GM18861 (cell line): ENCODE measurements around the gene UTP15.

Experiments used
- ATAC-seq: cut with Tn5 transposase; IDR thresholded peaks from one replicate; pipeline ENCODE4 v1.9.1; 2021; ENCODE audit not compliant: unreplicated experiment

UTP15 gene

GRCh38 chr5:73564675-73565074 lies 868 bp upstream of the UTP15 start:
- no peak for ATAC-seq

- peak; percentile 0 for ATAC-seq
Measured at GRCh38 chr5:73565969-73566547, 515 bp downstream of the UTP15 start.

GRCh38 chr5:73582285-73583145 lies 17.0 kb downstream of the UTP15 start:
- ATAC-seq, result no peak

DNA sequence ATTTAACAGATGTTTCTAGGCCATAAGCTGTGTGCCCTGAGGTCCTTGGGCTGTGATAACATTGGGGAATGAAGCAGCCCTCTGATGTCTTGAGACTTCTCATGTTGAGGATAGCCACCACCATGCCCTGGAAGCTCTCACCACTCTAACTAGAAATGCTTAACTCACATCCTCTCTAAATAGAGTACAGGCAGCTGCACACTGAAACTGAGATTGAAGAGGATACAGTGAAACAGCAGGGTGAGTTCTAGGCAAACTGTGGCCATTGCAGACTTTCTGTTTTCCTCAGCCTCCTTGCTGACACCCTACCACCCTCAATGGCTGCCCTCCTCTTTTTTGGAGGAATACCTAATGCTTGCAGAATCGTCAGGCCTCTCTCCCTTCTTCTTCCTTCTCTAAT lies 22.4 kb downstream of the UTP15 start:
- peak; percentile 67 for ATAC-seq

DNA sequence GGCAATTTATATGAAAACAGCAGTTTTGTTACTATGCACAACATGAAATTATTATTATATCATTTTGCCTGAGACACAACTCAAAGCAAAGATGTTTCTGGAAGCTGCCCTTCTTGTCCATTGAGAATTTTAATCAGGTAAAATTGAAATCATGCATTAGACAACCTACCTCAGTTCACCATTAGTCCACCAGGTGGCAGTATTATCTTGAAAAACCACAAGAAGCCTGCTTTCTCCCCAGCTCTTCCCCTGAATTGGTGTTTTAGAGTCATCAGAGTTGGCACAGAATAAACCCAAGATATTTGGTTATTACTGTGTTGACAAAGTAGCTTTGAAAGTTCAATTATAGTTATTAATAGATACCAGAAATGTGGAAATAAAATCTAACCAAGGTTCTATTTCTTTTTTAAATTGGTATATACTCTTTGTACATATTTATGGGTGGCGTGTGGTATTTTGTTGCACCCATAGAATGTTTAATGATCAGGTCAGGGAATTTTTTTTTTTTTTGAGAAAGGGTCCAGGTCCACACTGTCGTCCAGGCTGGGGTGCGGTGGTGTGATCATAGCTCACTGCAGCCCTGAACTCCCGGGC lies 25.7 kb downstream of the UTP15 start:
- ATAC-seq, result peak; percentile 54

DNA sequence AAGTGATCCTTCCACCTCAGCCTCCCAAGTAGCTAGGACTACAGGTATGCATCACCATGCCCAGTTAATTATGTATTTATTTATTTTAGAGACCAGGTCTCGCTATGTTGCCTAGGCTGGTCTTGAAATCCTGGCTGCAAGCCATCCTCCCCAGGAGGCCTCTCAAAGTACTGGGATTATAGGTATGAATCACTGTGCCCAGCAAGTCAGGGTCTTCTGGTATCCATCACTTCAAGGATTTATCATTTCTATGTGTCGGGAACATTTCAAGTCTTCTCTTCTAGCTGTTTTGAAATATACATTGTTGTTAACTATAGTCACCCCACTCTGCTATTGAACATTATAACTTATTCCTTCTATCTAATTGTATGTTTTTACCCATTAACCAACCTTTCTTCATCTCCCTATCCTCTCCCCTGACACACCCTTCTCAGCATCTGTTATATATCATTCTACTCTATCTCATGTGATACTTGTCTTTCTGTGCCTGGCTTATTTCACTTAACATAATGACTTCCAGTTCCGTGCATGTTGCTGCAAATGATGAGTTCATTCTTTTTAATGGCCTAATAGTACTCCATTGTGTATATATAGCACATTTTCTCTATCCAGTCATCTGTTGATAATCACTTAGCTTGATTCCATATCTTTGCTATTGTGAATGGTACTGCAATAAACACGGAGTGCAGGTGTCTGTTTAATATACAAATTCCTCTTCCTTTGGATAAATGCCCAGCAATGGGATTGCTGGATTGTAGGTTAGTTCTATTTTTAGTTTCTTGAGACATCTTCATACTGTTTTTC lies 26.4 kb downstream of the UTP15 start:
- ATAC-seq, result no peak

GRCh38 chr5:73592551-73592950 lies 27.0 kb downstream of the UTP15 start:
- no peak for ATAC-seq

GRCh38 chr5:73596705-73597328 lies 31.3 kb downstream of the UTP15 start:
- ATAC-seq, result no peak

GRCh38 chr5:73599380-73599779 lies 33.8 kb downstream of the UTP15 start:
- no peak for ATAC-seq

DNA sequence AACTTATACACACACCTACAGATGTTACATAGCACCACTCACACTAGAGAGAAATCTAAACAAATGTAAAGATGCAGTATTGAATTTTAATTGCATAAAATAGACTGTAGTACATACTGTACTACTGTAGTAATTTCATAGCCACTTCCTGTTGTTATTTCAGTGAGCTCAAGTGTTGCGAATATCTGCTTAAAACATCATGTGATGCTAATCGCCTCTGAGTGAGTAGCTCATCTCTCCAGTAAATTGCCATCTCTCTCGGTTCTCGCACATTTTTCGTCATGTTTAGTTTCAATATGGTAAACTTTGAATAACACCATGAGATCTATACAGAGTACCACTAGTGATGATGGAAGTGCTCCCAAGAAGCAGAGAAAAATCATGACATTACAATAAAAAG lies 38.5 kb downstream of the UTP15 start:
- ATAC-seq, result no peak

GRCh38 chr5:73605223-73606087 lies 39.9 kb downstream of the UTP15 start:
- no peak for ATAC-seq

DNA sequence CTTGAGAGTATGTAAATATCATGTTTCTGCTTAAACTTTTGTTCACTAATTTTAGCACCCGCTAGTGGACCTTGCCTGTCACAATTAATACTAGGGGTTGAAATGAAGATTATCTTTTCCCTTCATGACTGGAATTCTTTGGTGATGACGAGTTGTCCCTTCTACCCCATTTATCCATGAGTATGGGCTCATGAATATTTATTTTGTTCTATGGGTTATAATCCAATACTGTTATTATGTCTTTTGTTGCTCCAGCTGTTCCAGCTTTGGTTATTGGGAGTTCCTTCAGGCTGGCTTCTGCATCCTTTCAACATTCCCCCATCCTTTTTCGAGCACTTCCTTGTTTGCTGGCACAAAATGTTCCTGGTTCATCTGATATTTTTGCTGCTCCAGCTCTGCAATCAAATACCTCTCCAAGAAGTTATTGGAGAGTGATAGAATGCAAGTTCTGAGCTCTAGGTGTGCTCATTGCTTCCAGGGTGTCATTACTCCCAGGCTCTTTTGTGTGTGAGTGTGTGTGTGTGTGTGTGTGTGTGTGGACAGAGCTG lies 40.7 kb downstream of the UTP15 start:
- ATAC-seq, result no peak

- ATAC-seq, result no peak
Measured at GRCh38 chr5:73607228-73607627, 41.7 kb downstream of the UTP15 start.

DNA sequence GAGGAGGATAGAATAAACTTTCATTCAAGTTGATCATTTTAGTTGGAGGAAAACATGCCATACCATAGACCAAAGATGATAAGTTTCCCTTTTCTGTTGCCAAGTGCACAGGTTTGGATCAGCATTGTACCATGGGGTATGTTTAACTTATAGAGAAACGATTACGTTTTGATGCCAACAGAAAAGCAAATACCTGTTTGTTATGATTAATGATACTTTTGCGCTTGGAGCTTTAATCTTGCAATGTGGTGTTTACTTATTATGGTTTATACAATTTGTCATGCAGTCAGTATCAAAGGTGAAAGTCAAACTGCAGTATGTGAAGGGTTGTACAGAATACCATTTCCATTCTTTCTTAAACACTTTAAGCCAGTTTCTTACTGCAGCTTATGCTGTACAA lies 47.3 kb downstream of the UTP15 start:
- no peak for ATAC-seq

GRCh38 chr5:73615085-73615484 lies 49.5 kb downstream of the UTP15 start:
- ATAC-seq, result no peak

GRCh38 chr5:73615947-73616346 lies 50.4 kb downstream of the UTP15 start:
- no peak for ATAC-seq

GRCh38 chr5:73617510-73618279 lies 52.2 kb downstream of the UTP15 start:
- no peak for ATAC-seq

DNA sequence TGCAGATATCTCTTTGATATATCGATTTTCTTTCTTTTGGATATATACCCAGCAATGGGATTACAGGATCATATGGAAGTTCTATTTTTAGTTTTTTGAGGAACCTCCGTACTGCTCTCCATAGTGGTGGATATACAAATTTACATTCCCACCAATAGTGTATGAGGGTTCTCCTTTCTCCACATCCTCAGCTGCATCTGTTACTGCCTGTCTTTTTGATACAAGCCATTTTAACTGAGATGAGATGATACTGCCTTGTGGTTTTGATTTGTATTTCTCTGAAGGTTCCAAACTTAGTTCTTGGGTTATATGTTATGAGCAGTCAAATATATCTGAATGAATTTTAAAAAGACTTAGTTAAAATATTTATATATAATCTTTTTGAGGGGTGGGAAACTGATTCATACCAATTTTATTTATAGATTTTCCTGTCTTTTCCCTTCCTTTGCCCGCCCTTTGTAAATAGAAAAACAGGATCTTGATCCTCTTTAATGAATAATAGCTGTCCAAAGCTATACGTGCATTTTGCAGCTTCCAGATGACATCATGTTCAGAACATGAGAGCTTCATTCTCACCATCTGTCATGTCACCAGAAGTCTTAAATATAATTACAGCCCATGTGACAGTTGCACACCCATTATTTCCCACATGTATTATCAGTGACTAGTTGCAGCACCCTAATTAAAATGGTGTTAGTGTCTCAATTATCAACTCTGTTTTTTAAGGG lies 54.2 kb downstream of the UTP15 start:
- no peak for ATAC-seq
